ENCODE data around the gene FMN2.
A peak's percentile ranks its signal among the peaks of the same experiment; 100 is the strongest.

Gene FMN2

DNA sequence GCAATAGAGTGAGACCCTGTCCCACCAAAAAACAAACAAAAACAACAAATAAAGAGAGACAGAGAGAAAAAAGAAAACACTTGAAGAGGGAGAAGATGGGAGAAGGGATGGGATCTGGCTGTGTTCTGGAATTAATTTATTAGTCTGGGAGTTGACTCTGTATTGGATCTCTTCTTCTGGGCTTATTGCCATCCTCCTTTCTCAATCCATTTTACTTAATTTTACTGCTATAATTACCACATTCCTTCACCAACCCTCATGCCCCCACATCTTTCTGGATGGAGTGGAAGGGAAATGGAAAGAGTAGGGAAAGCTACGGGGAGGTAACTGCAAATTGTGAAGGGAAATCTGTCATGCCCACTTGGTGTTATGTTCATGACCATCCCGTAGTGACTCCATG, 42.9 kb downstream of the FMN2 start:
- H3K4me3 ChIP-seq (ENCODE audit: low read depth, low read length) = no peak overlapping the region
- no peak for DNase-seq (ENCODE audit: low read depth)
- TF ChIP-seq, protein P1, sequence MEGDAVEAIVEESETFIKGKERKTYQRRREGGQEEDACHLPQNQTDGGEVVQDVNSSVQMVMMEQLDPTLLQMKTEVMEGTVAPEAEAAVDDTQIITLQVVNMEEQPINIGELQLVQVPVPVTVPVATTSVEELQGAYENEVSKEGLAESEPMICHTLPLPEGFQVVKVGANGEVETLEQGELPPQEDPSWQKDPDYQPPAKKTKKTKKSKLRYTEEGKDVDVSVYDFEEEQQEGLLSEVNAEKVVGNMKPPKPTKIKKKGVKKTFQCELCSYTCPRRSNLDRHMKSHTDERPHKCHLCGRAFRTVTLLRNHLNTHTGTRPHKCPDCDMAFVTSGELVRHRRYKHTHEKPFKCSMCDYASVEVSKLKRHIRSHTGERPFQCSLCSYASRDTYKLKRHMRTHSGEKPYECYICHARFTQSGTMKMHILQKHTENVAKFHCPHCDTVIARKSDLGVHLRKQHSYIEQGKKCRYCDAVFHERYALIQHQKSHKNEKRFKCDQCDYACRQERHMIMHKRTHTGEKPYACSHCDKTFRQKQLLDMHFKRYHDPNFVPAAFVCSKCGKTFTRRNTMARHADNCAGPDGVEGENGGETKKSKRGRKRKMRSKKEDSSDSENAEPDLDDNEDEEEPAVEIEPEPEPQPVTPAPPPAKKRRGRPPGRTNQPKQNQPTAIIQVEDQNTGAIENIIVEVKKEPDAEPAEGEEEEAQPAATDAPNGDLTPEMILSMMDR (IDR thresholded peaks at IDR 0.05; ENCODE audit: control insufficient read depth, extremely low read depth, insufficient read depth) = no peak

DNA sequence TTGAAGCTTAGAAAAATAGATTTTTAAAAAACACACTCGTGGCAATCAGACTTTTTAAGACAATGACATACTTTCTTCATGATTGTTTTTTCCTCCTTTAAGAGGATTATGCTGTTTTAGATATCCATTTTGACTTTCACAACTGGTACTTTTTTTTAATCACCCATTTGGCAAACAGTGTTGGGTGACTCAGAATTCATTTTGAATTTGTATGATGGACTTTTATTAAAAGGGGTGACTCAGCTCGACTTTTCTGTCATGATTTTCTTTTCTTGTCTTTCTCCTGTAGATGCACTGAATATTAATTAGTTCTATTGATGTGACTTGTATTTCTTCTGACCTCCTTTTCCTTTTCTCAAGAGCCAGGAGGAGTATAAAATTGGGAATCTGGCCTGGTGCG, 44.7 kb downstream of the FMN2 start:
- no peak overlapping the region for H3K4me3 ChIP-seq (ENCODE audit: low read depth, low read length)
- TF ChIP-seq, protein P1 (IDR thresholded peaks at IDR 0.05; ENCODE audit: control insufficient read depth, extremely low read depth, insufficient read depth) = no peak
- no peak for DNase-seq (ENCODE audit: low read depth)

DNA sequence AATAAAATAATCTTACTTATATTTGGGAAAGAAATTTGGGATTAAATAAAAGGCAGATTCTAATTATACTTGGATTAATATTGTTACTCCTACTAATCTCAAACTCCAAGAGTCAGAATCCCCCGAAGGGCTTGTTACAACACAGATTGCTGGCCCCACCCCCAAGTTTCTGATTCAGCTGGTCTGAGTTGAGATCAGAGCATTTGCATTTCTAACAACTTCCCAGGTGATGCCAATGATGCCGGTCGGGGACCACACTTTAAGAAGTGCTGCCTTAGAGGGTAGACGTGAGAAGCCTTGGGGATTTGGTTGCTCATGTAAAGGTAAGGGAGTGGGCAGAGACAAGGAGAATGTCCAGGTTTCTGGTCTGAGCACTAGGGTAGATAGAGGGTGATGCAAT, 47.2 kb downstream of the FMN2 start:
- H3K4me3 ChIP-seq (ENCODE audit: low read depth, low read length) = no peak overlapping the region
- TF ChIP-seq, protein P1 (IDR thresholded peaks at IDR 0.05; ENCODE audit: control insufficient read depth, extremely low read depth, insufficient read depth) = no peak
- no peak for DNase-seq (ENCODE audit: low read depth)

DNA sequence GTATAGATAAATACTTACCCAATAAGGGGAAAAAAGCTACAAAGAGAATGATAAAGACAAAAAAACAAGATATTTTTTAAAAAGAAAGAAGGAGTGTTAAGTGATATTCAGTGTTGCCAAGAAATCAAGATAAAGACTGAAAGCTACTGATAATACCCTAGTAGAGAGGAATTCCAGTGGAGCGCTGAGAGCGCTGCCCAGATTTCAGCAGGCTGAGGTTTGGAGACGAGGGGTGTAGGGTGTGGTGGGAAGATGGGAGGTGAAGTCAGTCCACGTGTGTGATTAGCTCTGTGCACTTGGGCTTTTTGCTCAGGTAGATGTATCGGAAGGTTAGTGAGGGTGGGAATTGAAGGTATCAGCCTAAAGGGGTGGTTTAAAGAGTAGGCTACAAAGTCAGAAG, 47.8 kb downstream of the FMN2 start:
- no peak overlapping the region for H3K4me3 ChIP-seq (ENCODE audit: low read depth, low read length)
- TF ChIP-seq, protein P1 (IDR thresholded peaks at IDR 0.05; ENCODE audit: control insufficient read depth, extremely low read depth, insufficient read depth) = no peak
- DNase-seq (ENCODE audit: low read depth) = no peak

DNA sequence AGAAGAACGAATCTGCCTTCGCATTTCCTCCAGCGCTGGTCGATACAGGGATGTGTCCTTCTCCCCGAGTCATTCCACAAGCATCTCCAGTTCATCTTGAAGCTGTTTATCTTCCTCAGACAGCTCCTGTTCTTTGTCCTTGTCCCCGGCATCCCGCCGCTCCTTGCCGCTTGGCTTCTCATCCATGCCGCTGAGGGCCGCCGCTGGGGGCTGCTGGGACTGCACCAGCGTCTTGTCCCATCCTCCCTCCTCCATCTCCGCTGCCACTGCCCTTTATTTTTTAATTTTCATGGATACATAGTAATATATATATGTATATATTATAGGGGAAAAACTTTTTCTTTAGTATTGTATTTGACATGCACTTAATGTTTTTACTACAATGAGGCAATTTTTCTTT, 53.4 kb downstream of the FMN2 start:
- TF ChIP-seq, protein P1 (IDR thresholded peaks at IDR 0.05; ENCODE audit: control insufficient read depth, extremely low read depth, insufficient read depth) = no peak
- DNase-seq (ENCODE audit: low read depth) = no peak
- no peak overlapping the region for H3K4me3 ChIP-seq (ENCODE audit: low read depth, low read length)

DNA sequence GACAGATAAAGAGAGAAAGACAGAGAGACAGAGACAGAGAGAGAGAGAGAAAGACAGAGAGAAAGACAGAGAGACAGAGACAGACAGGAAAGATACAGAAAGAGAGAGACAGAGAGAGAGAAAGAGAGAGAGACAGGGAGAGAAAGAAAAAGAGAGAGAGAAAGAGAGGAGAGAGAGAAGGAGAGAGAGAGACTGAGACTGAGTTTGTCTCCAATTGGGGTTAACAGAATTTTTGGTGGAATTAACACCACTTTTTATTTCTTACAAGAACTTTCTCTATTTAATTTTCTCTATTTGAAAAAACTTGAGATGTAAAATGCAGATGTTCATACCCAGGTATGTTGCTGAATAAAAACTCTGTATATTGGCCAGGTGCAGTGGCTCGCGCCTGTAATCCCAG, 56.6 kb downstream of the FMN2 start:
- no peak overlapping the region for H3K4me3 ChIP-seq (ENCODE audit: low read depth, low read length)
- no peak for DNase-seq (ENCODE audit: low read depth)
- TF ChIP-seq, protein P1 (IDR thresholded peaks at IDR 0.05; ENCODE audit: control insufficient read depth, extremely low read depth, insufficient read depth) = no peak

DNA sequence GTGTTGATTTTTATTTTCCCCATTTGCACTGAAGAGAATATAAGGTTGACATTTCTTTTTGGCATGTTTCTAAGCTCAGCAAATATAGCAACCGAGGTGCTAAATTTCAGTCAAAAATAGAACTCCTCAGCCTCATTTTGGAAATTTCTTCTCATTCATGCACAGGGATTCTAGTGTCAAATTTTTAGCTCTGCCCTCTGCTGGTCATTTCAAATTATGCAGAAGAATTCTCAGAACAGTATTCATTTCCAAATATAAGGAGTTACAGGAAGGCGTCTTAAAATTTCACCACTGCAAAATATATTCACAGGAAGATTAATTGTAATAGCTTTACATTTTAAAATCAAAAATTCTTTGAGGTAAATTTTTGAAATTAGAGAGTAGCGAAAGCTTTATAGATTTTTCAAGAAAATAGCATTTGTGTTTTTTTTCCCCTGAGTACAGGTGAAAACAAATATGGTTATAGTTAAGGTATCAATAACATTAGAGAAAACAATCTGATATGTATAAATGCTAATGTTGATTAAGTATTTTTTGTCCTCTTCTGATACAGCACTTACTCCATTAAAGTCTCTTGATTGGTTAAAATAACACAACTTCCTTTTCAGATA, 57.9 kb downstream of the FMN2 start:
- H3K4me3 ChIP-seq (ENCODE audit: low read depth, low read length) = no peak overlapping the region
- TF ChIP-seq, protein P1 (IDR thresholded peaks at IDR 0.05; ENCODE audit: control insufficient read depth, extremely low read depth, insufficient read depth) = peak; percentile 47
- no peak for DNase-seq (ENCODE audit: low read depth)

Measured in LNCaP clone FGC (cell line).